Measurements from ENCODE around the gene ADCY10.
"Not testable (repeated sequence)": the region's sequence is repeated elsewhere in the genome, so short reads cannot be mapped to it uniquely, and the experiment has no call there.

The ADCY10 gene

GRCh38 chr1:167880580-167881021 is 33.3 kb downstream of the ADCY10 start:
- in situ Hi-C loops (cut with MboI; ENCODE audit: low sequenced_read_pairs, unreplicated experiment): no loop called here
- no peak for DNase-seq (ENCODE audit: low spot score)
- no peak for TF ChIP-seq CTCF (IDR thresholded peaks at IDR 0.05; ENCODE audit: borderline replicate concordance, control extremely low read depth, extremely low read depth, insufficient read depth, missing control alignments)

DNA sequence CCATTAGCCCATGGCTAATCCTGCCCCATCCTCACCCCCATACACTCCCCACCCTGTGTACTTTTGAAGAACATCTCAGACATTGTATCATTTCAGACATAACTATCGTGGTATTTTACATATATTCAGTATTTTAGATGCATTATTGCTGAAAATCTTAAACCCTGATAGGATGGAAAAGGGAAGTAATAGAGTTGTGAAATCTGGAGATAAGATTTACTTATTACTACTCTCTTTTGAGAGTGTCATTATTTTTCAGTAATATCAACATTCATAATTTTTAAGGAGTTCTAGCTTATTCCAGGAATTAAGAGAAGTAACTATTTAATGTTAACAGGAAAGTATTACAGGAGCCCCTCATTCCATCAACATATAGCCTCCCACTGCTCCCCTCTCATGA is 34.4 kb downstream of the ADCY10 start:
- no peak for TF ChIP-seq CTCF (IDR thresholded peaks at IDR 0.05; ENCODE audit: borderline replicate concordance, control extremely low read depth, extremely low read depth, insufficient read depth, missing control alignments)
- no peak for DNase-seq (ENCODE audit: low spot score)
- in situ Hi-C loops (cut with MboI; ENCODE audit: low sequenced_read_pairs, unreplicated experiment): no loop called here

GRCh38 chr1:167878372-167879160 is 35.4 kb downstream of the ADCY10 start:
- DNase-seq (ENCODE audit: low spot score): no peak
- in situ Hi-C loops (cut with MboI; ENCODE audit: low sequenced_read_pairs, unreplicated experiment): no loop called here
- no peak for TF ChIP-seq CTCF (IDR thresholded peaks at IDR 0.05; ENCODE audit: borderline replicate concordance, control extremely low read depth, extremely low read depth, insufficient read depth, missing control alignments)

DNA sequence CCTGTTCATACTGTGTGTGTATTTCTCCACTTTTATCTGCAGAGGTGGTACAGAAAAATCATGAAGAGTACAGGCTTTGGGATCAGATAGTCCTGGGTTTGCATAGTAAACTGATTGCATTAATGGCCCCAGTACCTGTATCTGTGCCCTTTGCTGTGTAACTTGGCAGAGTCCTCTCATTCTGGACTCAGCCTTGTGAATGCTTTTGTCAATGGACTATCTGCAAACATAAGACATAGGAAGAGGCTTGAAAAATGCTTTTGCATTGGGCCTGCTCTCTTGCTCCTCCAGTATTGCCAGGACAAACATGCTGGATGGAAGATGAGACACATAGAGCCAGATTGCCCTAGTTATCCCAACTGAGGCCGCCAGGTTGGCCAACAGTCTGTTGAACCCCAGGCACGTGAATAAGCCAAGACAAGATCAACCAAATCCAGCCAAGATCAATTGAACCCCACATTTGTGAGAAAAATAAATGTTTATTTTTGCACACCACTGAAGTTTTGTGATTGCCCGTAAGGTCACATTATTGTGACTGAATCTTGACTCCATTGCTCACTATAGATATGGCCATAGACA is 37.2 kb downstream of the ADCY10 start:
- no peak for TF ChIP-seq CTCF (IDR thresholded peaks at IDR 0.05; ENCODE audit: borderline replicate concordance, control extremely low read depth, extremely low read depth, insufficient read depth, missing control alignments)
- no peak for DNase-seq (ENCODE audit: low spot score)
- in situ Hi-C loops (cut with MboI; ENCODE audit: low sequenced_read_pairs, unreplicated experiment): no loop called here

DNA sequence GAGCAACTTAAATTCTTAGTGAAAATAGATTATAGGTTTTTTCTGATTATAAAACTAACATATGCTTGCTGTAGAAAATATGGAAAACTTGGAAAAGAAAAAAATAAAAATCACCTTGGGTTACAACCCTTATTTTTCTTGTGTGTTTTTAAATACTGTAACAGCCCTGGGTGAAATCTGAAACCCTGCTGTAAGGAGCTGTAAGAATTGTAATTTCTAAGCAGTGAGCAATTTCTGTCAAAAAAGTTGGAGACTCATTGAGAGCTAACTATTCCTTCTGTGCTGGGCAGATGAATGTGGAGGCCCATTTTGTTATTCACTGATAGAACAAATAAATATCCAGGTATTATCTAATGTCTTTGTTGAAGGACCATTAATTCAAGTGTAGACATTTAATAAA is 42.6 kb downstream of the ADCY10 start:
- no peak for TF ChIP-seq CTCF (IDR thresholded peaks at IDR 0.05; ENCODE audit: borderline replicate concordance, control extremely low read depth, extremely low read depth, insufficient read depth, missing control alignments)
- no peak for DNase-seq (ENCODE audit: low spot score)
- in situ Hi-C loops (cut with MboI; ENCODE audit: low sequenced_read_pairs, unreplicated experiment): no loop called here

- in situ Hi-C loops (cut with MboI; ENCODE audit: low sequenced_read_pairs, unreplicated experiment); DNase-seq (ENCODE audit: low spot score): not testable (repeated sequence)
These were observed 44.6 kb downstream of the ADCY10 start for GRCh38 chr1:167869157-167870001.

DNA sequence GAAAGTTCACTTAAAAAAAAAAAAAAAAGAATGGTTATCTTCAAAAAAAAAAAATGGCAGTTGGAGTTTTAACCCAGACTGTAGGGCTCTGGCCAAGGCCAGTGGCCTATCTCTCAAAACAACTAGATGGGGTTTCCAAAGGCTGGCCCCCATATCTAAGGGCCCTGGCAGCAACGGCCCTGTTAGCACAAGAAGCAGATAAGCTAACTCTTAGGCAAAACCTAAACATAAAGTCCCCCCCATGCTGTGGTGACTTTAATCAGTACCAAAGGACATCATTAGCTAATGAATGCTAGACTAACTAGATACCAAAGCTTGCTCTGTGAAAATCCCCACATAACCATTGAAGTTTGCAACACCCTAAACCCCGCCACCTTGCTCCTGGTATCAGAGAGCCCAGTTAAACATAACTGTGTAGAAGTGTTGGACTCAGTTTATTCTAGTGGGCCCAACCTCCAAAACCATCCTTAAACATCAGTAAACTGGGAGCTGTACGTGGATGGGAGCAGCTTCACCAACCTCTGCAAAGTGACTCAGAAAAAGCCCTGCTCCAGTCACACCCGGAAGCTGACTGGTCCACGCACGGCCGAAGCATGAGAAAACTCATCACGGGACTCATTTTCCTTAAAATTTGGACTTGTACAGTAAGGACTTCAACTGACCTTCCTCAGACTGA is 47.1 kb downstream of the ADCY10 start:
- in situ Hi-C loops (cut with MboI; ENCODE audit: low sequenced_read_pairs, unreplicated experiment); DNase-seq (ENCODE audit: low spot score): not testable (repeated sequence)

DNA sequence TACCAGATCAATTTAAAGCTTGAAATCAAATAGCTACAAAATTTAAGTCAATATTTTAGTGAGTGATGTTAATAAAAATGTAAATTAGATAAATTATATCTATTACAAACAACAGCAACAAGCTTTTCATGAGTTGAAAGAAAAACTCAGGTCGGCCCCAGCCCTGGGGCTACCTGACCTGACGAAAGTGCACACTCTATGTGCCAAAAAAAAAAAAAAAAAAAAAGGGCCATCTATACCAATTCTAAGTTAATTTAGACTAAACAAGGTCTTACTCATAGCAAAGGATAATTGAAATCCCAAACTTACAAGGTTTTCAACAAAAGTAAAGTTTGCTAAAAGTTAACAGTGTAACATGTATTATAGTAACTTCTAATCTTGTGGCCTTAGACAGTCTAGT is 47.6 kb downstream of the ADCY10 start:
- DNase-seq (ENCODE audit: low spot score); in situ Hi-C loops (cut with MboI; ENCODE audit: low sequenced_read_pairs, unreplicated experiment): not testable (repeated sequence)

DNA sequence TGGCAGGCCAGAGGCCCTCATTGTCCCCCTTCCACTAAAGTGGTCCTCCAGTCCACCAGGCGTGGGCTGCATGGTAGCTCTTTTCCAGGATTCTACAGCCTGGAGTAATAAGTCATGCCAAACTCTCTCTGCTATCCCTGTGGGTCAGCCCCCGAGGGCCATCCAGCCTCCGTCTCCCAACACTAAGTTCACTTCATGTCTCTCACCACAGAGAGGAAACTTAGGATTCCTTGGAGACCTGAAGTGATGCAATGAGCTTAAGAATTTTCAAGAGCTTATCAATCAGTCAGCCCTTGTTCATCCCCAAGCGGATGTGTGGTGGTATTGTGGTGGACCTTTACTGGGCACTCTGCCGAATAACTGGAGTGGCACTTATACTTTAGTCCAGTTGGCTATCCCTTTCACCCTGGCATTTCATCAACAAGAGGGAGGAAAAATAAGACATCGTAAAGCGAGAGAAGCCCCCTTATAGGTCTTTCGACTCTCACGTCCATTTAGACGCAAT is 48.1 kb downstream of the ADCY10 start:
- DNase-seq (ENCODE audit: low spot score): not testable (repeated sequence)

GRCh38 chr1:167865193-167865592 is 48.7 kb downstream of the ADCY10 start:
- DNase-seq (ENCODE audit: low spot score); in situ Hi-C loops (cut with MboI; ENCODE audit: low sequenced_read_pairs, unreplicated experiment): not testable (repeated sequence)

More for the DNA sequence above, 48.1 kb downstream of the ADCY10 start:
- in situ Hi-C loops (cut with MboI; ENCODE audit: low sequenced_read_pairs, unreplicated experiment): not testable (repeated sequence)

Measured in GM13976 (cell line).